ENCODE measurements around the gene FGD6. TPM values are rescaled to one million over a fixed set of nuclear protein-coding genes. Genes with fewer than 3 reads are reported as not detected.

FGD6 gene
- total RNA-seq, 1 experiment from 2014 or later, result 14.3 TPM

DNA sequence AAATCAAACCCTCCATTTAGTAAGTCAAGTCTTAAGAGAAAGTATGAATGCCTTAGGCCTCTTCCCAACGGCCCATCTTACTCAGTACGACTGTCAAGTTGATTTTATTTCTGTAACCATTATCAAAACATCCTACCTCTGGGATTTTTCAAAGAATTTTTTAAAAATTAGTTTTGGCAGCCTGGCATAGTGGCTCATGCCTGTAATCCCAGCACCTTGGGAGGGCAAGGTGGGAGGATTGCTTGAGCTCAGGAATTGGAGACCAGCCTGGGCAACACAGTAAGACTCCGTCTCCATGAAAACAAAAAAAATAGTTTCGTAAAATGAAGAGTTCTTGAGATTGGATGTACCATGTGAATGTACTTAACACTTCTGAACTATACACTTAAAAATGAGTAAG is 4.1 kb downstream of the FGD6 start:
- H4K20me1 ChIP-seq (ENCODE audit: low read length), result 0 out of 2 replicates have a peak, but pooled peaks cover 8% of the 10 kb centered on the region
- H3K9me3 ChIP-seq (ENCODE audit: low read length), result no peaks in the 10 kb centered on the region
- peak overlapping the region; percentile 93 for H3K4me2 ChIP-seq (ENCODE audit: low read length)
- H3K27ac ChIP-seq (ENCODE audit: low read length), result peak overlapping the region; percentile 51
- H3F3A ChIP-seq (ENCODE audit: low read length, unreplicated experiment), result no peaks in the 10 kb centered on the region
- H3K4me1 ChIP-seq (ENCODE audit: insufficient read depth, low read length), result peaks cover 42% of the 10 kb centered on the region
- H2AFZ ChIP-seq (ENCODE audit: low read length), result no peak overlapping the region
- peak overlapping the region; percentile 13; the same call in 1 of the 2 replicates for H3K4me3 ChIP-seq (ENCODE audit: low read length)
- CTCF ChIA-PET, result interaction anchor here (0.9 kb wide), 1 partner anchor 96 kb away, joined by 4 read pairs; no protein-coding TSS in a partner anchor
- POLR2A ChIA-PET (ENCODE audit: unreplicated experiment), result interaction anchor here (0.6 kb wide), 1 partner anchor 207 kb away, joined by 5 read pairs; no protein-coding TSS in a partner anchor
- no TSS peak for BruUV-seq (replicated peaks)
- H3K79me2 ChIP-seq (ENCODE audit: low read length), result peaks cover 95% of the 10 kb centered on the region
- TF ChIP-seq EZH2phosphoT487 (IDR thresholded peaks at IDR 0.05; ENCODE audit: borderline replicate concordance, low read length) (no peak), EZH2 (IDR thresholded peaks at IDR 0.05; ENCODE audit: low read length, unreplicated experiment) (no peak)
- TF ChIP-seq, protein P1, sequence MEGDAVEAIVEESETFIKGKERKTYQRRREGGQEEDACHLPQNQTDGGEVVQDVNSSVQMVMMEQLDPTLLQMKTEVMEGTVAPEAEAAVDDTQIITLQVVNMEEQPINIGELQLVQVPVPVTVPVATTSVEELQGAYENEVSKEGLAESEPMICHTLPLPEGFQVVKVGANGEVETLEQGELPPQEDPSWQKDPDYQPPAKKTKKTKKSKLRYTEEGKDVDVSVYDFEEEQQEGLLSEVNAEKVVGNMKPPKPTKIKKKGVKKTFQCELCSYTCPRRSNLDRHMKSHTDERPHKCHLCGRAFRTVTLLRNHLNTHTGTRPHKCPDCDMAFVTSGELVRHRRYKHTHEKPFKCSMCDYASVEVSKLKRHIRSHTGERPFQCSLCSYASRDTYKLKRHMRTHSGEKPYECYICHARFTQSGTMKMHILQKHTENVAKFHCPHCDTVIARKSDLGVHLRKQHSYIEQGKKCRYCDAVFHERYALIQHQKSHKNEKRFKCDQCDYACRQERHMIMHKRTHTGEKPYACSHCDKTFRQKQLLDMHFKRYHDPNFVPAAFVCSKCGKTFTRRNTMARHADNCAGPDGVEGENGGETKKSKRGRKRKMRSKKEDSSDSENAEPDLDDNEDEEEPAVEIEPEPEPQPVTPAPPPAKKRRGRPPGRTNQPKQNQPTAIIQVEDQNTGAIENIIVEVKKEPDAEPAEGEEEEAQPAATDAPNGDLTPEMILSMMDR (conservative IDR thresholded peaks at IDR 0.05; ENCODE audit: low read depth, low read length), result no peak
- peak; percentile 23 for DNase-seq
- no peaks in the 10 kb centered on the region for H3K27me3 ChIP-seq (ENCODE audit: low read length)
- H3K9ac ChIP-seq (ENCODE audit: low read length), result no peak overlapping the region
- H3K9me2 ChIP-seq (replicated peaks; ENCODE audit: low read length), result no peaks in the 10 kb centered on the region
- H3K36me3 ChIP-seq (ENCODE audit: low read depth, low read length), result peaks cover 8% of the 10 kb centered on the region; the same call in 1 of the 2 replicates
- intact Hi-C loops (cut with micrococcal nuclease), result no loop called here
- no peak for ATAC-seq

DNA sequence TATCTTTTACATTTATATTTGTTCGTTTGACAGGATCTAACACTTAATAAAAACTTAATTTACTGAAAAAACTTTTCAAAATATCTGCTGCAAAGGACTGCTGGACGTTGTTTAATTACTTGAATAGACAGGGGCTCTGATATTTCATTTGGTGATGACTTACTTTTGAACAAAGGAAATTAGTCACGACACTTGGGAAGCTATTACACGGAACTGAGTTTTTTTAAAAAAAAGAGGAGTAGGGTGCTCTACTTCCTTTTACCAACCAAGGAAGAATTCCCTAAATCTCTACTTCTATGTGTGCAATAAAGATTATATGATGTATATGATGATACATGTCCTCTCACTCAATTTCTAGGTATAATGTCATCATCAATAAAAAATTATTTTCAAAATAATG is 4.7 kb downstream of the FGD6 start:
- ATAC-seq (no peak), DNase-seq (peak; percentile 56)
- no TSS peak for BruUV-seq (replicated peaks)
- H3K36me3 ChIP-seq (ENCODE audit: low read depth, low read length), result peaks cover 8% of the 10 kb centered on the region; the same call in 1 of the 2 replicates
- H3K27ac ChIP-seq (ENCODE audit: low read length), result peak overlapping the region; percentile 51
- H3F3A ChIP-seq (ENCODE audit: low read length, unreplicated experiment), result no peaks in the 10 kb centered on the region
- H3K27me3 ChIP-seq (ENCODE audit: low read length), result no peaks in the 10 kb centered on the region
- H3K9me2 ChIP-seq (replicated peaks; ENCODE audit: low read length), result no peaks in the 10 kb centered on the region
- no peak overlapping the region for H2AFZ ChIP-seq (ENCODE audit: low read length)
- peaks cover 42% of the 10 kb centered on the region for H3K4me1 ChIP-seq (ENCODE audit: insufficient read depth, low read length)
- peak overlapping the region; percentile 12; the same call in 1 of the 2 replicates for H3K9ac ChIP-seq (ENCODE audit: low read length)
- no peaks in the 10 kb centered on the region for H3K9me3 ChIP-seq (ENCODE audit: low read length)
- TF ChIP-seq EZH2 (IDR thresholded peaks at IDR 0.05; ENCODE audit: low read length, unreplicated experiment), result no peak
- TF ChIP-seq, protein P1 (conservative IDR thresholded peaks at IDR 0.05; ENCODE audit: low read depth, low read length), result no peak
- no peak for TF ChIP-seq EZH2phosphoT487 (IDR thresholded peaks at IDR 0.05; ENCODE audit: borderline replicate concordance, low read length)
- H3K79me2 ChIP-seq (ENCODE audit: low read length), result peaks cover 93% of the 10 kb centered on the region
- peak overlapping the region; percentile 93 for H3K4me2 ChIP-seq (ENCODE audit: low read length)
- H3K4me3 ChIP-seq (ENCODE audit: low read length), result peak overlapping the region; percentile 13; the same call in 1 of the 2 replicates
- intact Hi-C loops (cut with micrococcal nuclease), result no loop called here
- CTCF ChIA-PET, result interaction anchor here (0.6 to 0.9 kb wide), 2 partner anchors 95 to 322 kb away, joined by 3 to 4 read pairs; no protein-coding TSS in a partner anchor
- H4K20me1 ChIP-seq (ENCODE audit: low read length), result 0 out of 2 replicates have a peak, but pooled peaks cover 8% of the 10 kb centered on the region
- POLR2A ChIA-PET (ENCODE audit: unreplicated experiment), result interaction anchor here (0.6 kb wide), 1 partner anchor 207 kb away, joined by 5 read pairs; no protein-coding TSS in a partner anchor

- CTCF ChIA-PET, result no interaction called here
- BruUV-seq (replicated peaks), result no TSS peak
- DNase-seq (no peak), ATAC-seq (no peak)
- Histone ChIP-seq H3F3A (ENCODE audit: low read length, unreplicated experiment) (no peaks in the 10 kb centered on the region), H3K36me3 (ENCODE audit: low read depth, low read length) (peaks cover 8% of the 10 kb centered on the region; the same call in 1 of the 2 replicates), H2AFZ (ENCODE audit: low read length) (no peak overlapping the region), H3K27me3 (ENCODE audit: low read length) (no peaks in the 10 kb centered on the region), H3K9me2 (replicated peaks; ENCODE audit: low read length) (no peaks in the 10 kb centered on the region), H3K9me3 (ENCODE audit: low read length) (no peaks in the 10 kb centered on the region), H3K27ac (ENCODE audit: low read length) (no peak overlapping the region), H3K9ac (ENCODE audit: low read length) (no peak overlapping the region), H4K20me1 (ENCODE audit: low read length) (no peaks in the 10 kb centered on the region), H3K4me1 (ENCODE audit: insufficient read depth, low read length) (peaks cover 50% of the 10 kb centered on the region), H3K4me2 (ENCODE audit: low read length) (no peak overlapping the region), H3K4me3 (ENCODE audit: low read length) (no peak overlapping the region), H3K79me2 (ENCODE audit: low read length) (peaks cover 91% of the 10 kb centered on the region)
- POLR2A ChIA-PET (ENCODE audit: unreplicated experiment), result no interaction called here
- intact Hi-C loops (cut with micrococcal nuclease), result no loop called here
- TF ChIP-seq EZH2 (IDR thresholded peaks at IDR 0.05; ENCODE audit: low read length, unreplicated experiment) (no peak), EZH2phosphoT487 (IDR thresholded peaks at IDR 0.05; ENCODE audit: borderline replicate concordance, low read length) (no peak)
- TF ChIP-seq, protein P1 (conservative IDR thresholded peaks at IDR 0.05; ENCODE audit: low read depth, low read length), result no peak
Measured at GRCh38 chr12:95208678-95209077, 8.6 kb downstream of the FGD6 start.
